ENCODE results near the gene IQCF6. TPM values are rescaled to one million over a fixed set of nuclear protein-coding genes. Genes with fewer than 3 reads are reported as not detected.
"Not testable (repeated sequence)": the region's sequence is repeated elsewhere in the genome, so short reads cannot be mapped to it uniquely, and the experiment has no call there.

Gene IQCF6
- total RNA-seq, 1 donor from 2014 or later, result not detected

GRCh38 chr3:51742320-51742719 is 36.7 kb downstream of the IQCF6 start:
- not testable (repeated sequence) for H3K36me3 ChIP-seq (ENCODE audit: control insufficient read depth in 3 of 3, insufficient read depth in 3 of 3, low read length in 3 of 3); H3K4me3 ChIP-seq (ENCODE audit: low read length in 3 of 3); H3K4me1 ChIP-seq (ENCODE audit: control insufficient read depth in 3 of 3, insufficient read depth in 3 of 3, low read length in 3 of 3); H3K27ac ChIP-seq (ENCODE audit: low read depth, low read length); H3K9ac ChIP-seq (ENCODE audit: low read depth in 1 of 3, low read length in 3 of 3); H3K9me3 ChIP-seq (ENCODE audit: control insufficient read depth in 3 of 3, low read length in 3 of 3); H3K27me3 ChIP-seq (ENCODE audit: control insufficient read depth in 3 of 3, insufficient read depth in 3 of 3, low read length in 3 of 3)

GRCh38 chr3:51739110-51739509 is 39.9 kb downstream of the IQCF6 start:
- Histone ChIP-seq H3K4me1 (ENCODE audit: control insufficient read depth in 3 of 3, insufficient read depth in 3 of 3, low read length in 3 of 3) (no peaks in the 10 kb centered on the region), H3K9me3 (ENCODE audit: control insufficient read depth in 3 of 3, low read length in 3 of 3) (no peaks in the 10 kb centered on the region), H3K27me3 (ENCODE audit: control insufficient read depth in 3 of 3, insufficient read depth in 3 of 3, low read length in 3 of 3) (peaks cover 0 to 3% (median 0%) of the 10 kb centered on the region in 3 donors), H3K27ac (ENCODE audit: low read depth, low read length) (no peak overlapping the region), H3K9ac (ENCODE audit: low read depth in 1 of 3, low read length in 3 of 3) (no peak overlapping the region), H3K4me3 (ENCODE audit: low read length in 3 of 3) (no peak overlapping the region), H3K36me3 (ENCODE audit: control insufficient read depth in 3 of 3, insufficient read depth in 3 of 3, low read length in 3 of 3) (no peaks in the 10 kb centered on the region)

GRCh38 chr3:51735950-51736349 is 43.1 kb downstream of the IQCF6 start:
- H3K27me3 ChIP-seq (ENCODE audit: control insufficient read depth in 3 of 3, insufficient read depth in 3 of 3, low read length in 3 of 3), result peaks cover 0 to 3% (median 3%) of the 10 kb centered on the region in 3 donors
- no peaks in the 10 kb centered on the region for H3K9me3 ChIP-seq (ENCODE audit: control insufficient read depth in 3 of 3, low read length in 3 of 3)
- no peak overlapping the region for H3K9ac ChIP-seq (ENCODE audit: low read depth in 1 of 3, low read length in 3 of 3)
- H3K4me3 ChIP-seq (ENCODE audit: low read length in 3 of 3), result no peak overlapping the region
- H3K4me1 ChIP-seq (ENCODE audit: control insufficient read depth in 3 of 3, insufficient read depth in 3 of 3, low read length in 3 of 3), result no peaks in the 10 kb centered on the region
- H3K36me3 ChIP-seq (ENCODE audit: control insufficient read depth in 3 of 3, insufficient read depth in 3 of 3, low read length in 3 of 3), result no peaks in the 10 kb centered on the region
- H3K27ac ChIP-seq (ENCODE audit: low read depth, low read length), result no peak overlapping the region

GRCh38 chr3:51735039-51735438 is 44.0 kb downstream of the IQCF6 start:
- Histone ChIP-seq H3K9me3 (ENCODE audit: control insufficient read depth in 3 of 3, low read length in 3 of 3) (no peaks in the 10 kb centered on the region), H3K36me3 (ENCODE audit: control insufficient read depth in 3 of 3, insufficient read depth in 3 of 3, low read length in 3 of 3) (no peaks in the 10 kb centered on the region), H3K27me3 (ENCODE audit: control insufficient read depth in 3 of 3, insufficient read depth in 3 of 3, low read length in 3 of 3) (peaks cover 0 to 3% (median 3%) of the 10 kb centered on the region in 3 donors), H3K27ac (ENCODE audit: low read depth, low read length) (no peak overlapping the region), H3K9ac (ENCODE audit: low read depth in 1 of 3, low read length in 3 of 3) (no peak overlapping the region), H3K4me1 (ENCODE audit: control insufficient read depth in 3 of 3, insufficient read depth in 3 of 3, low read length in 3 of 3) (no peaks in the 10 kb centered on the region), H3K4me3 (ENCODE audit: low read length in 3 of 3) (no peak overlapping the region)

- no peaks in the 10 kb centered on the region for H3K9me3 ChIP-seq (ENCODE audit: control insufficient read depth in 3 of 3, low read length in 3 of 3)
- no peaks in the 10 kb centered on the region for H3K36me3 ChIP-seq (ENCODE audit: control insufficient read depth in 3 of 3, insufficient read depth in 3 of 3, low read length in 3 of 3)
- H3K4me3 ChIP-seq (ENCODE audit: low read length in 3 of 3), result no peak overlapping the region
- peaks cover 0 to 3% (median 3%) of the 10 kb centered on the region in 3 donors for H3K27me3 ChIP-seq (ENCODE audit: control insufficient read depth in 3 of 3, insufficient read depth in 3 of 3, low read length in 3 of 3)
- no peak overlapping the region for H3K9ac ChIP-seq (ENCODE audit: low read depth in 1 of 3, low read length in 3 of 3)
- no peak overlapping the region for H3K27ac ChIP-seq (ENCODE audit: low read depth, low read length)
- no peaks in the 10 kb centered on the region for H3K4me1 ChIP-seq (ENCODE audit: control insufficient read depth in 3 of 3, insufficient read depth in 3 of 3, low read length in 3 of 3)
Measured at GRCh38 chr3:51734572-51734907, 44.5 kb downstream of the IQCF6 start.

- Histone ChIP-seq H3K27ac (ENCODE audit: low read depth, low read length) (no peak overlapping the region), H3K9me3 (ENCODE audit: control insufficient read depth in 3 of 3, low read length in 3 of 3) (no peaks in the 10 kb centered on the region), H3K9ac (ENCODE audit: low read depth in 1 of 3, low read length in 3 of 3) (no peak overlapping the region), H3K27me3 (ENCODE audit: control insufficient read depth in 3 of 3, insufficient read depth in 3 of 3, low read length in 3 of 3) (peaks cover 0 to 3% (median 3%) of the 10 kb centered on the region in 3 donors), H3K4me3 (ENCODE audit: low read length in 3 of 3) (no peak overlapping the region), H3K4me1 (ENCODE audit: control insufficient read depth in 3 of 3, insufficient read depth in 3 of 3, low read length in 3 of 3) (no peaks in the 10 kb centered on the region), H3K36me3 (ENCODE audit: control insufficient read depth in 3 of 3, insufficient read depth in 3 of 3, low read length in 3 of 3) (no peaks in the 10 kb centered on the region)
Measured at GRCh38 chr3:51733859-51734571, 45.0 kb downstream of the IQCF6 start.

GRCh38 chr3:51729042-51729633 is 49.9 kb downstream of the IQCF6 start:
- H3K9ac ChIP-seq (ENCODE audit: low read depth in 1 of 3, low read length in 3 of 3), result no peak overlapping the region
- H3K27ac ChIP-seq (ENCODE audit: low read depth, low read length), result no peak overlapping the region
- H3K4me3 ChIP-seq (ENCODE audit: low read length in 3 of 3), result no peak overlapping the region
- no peaks in the 10 kb centered on the region for H3K9me3 ChIP-seq (ENCODE audit: control insufficient read depth in 3 of 3, low read length in 3 of 3)
- no peaks in the 10 kb centered on the region for H3K4me1 ChIP-seq (ENCODE audit: control insufficient read depth in 3 of 3, insufficient read depth in 3 of 3, low read length in 3 of 3)
- no peaks in the 10 kb centered on the region for H3K36me3 ChIP-seq (ENCODE audit: control insufficient read depth in 3 of 3, insufficient read depth in 3 of 3, low read length in 3 of 3)
- peaks cover 0 to 3% (median 0%) of the 10 kb centered on the region in 3 donors for H3K27me3 ChIP-seq (ENCODE audit: control insufficient read depth in 3 of 3, insufficient read depth in 3 of 3, low read length in 3 of 3)

Other genes with a start within 250 kb of the IQCF6 start
- 18.3 TPM for gene RAD54L2, start 240.5 kb downstream of the IQCF6 start, total RNA-seq
- 22.4 TPM for gene TEX264, start 108.0 kb downstream of the IQCF6 start, total RNA-seq
- gene GRM2, start 72.2 kb downstream of the IQCF6 start, total RNA-seq, result not detected
- gene IQCF2, start 82.4 kb upstream of the IQCF6 start, total RNA-seq, result not detected
- not detected for gene IQCF5, start 96.4 kb upstream of the IQCF6 start, total RNA-seq
- gene IQCF1, start 124.1 kb upstream of the IQCF6 start, total RNA-seq, result not detected
- gene RRP9, start 162.7 kb upstream of the IQCF6 start, total RNA-seq, result 14.6 TPM
- 6.3 TPM for gene PARP3, start 163.1 kb upstream of the IQCF6 start, total RNA-seq
- 0.52 TPM for gene GPR62, start 176.1 kb upstream of the IQCF6 start, total RNA-seq
- gene PCBP4, start 188.2 kb upstream of the IQCF6 start, total RNA-seq, result 33.4 TPM
- 7.8 TPM for gene ABHD14B, start 194.8 kb upstream of the IQCF6 start, total RNA-seq
- 8.9 TPM for gene ABHD14A, start 195.8 kb upstream of the IQCF6 start, total RNA-seq
- 14.6 TPM for gene ACY1, start 204.3 kb upstream of the IQCF6 start, total RNA-seq
- 1,532 TPM for gene RPL29, start 216.7 kb upstream of the IQCF6 start, total RNA-seq

Data from skeletal muscle tissue (tissue), 4 donors.